Stimulated activated naive CD8-positive, alpha-beta T cell treated with anti-CD3 and anti-CD28 coated beads, Interleukin-15, Interleukin-2, amounts not matched to agents 100 ng/mL and 50 ng/mL, for 24 hours (primary cell): ENCODE results near the gene CSMD2.

Experiments used
- H3K27ac Mint-ChIP-seq: one replicate; pipeline ENCODE4 v1.8.0; 2021; ENCODE audit warnings: mild to moderate bottlenecking, mixed read lengths
- H3K27me3 Mint-ChIP-seq: one replicate; pipeline ENCODE4 v1.8.0; 2021; ENCODE audit warnings: mixed read lengths
- H3K36me3 Mint-ChIP-seq: one replicate; pipeline ENCODE4 v1.8.0; 2021; ENCODE audit warnings: low read depth, mixed read lengths
- H3K4me1 Mint-ChIP-seq: one replicate; pipeline ENCODE4 v1.8.0; 2021; ENCODE audit warnings: low read depth, mixed read lengths
- H3K4me3 Mint-ChIP-seq: one replicate; pipeline ENCODE4 v1.8.0; 2021; ENCODE audit warnings: mild to moderate bottlenecking, mixed read lengths
- H3K9me3 Mint-ChIP-seq: one replicate; pipeline ENCODE4 v1.8.0; 2021; ENCODE audit warnings: mixed read lengths

Gene CSMD2

GRCh38 chr1:34132161-34132420 lies 32.9 kb downstream of the CSMD2 start:
- Mint-ChIP-seq H3K36me3 (no peaks in the 10 kb centered on the region), H3K4me1 (no peaks in the 10 kb centered on the region), H3K27ac (no peak overlapping the region), H3K4me3 (no peak overlapping the region), H3K9me3 (no peaks in the 10 kb centered on the region), H3K27me3 (peaks cover under 1% of the 10 kb centered on the region)

- Mint-ChIP-seq H3K27me3 (peaks cover 6% of the 10 kb centered on the region), H3K4me3 (no peak overlapping the region), H3K4me1 (no peaks in the 10 kb centered on the region), H3K27ac (no peak overlapping the region), H3K9me3 (no peaks in the 10 kb centered on the region), H3K36me3 (no peaks in the 10 kb centered on the region)
Observed at GRCh38 chr1:34131396-34132160, 33.5 kb downstream of the CSMD2 start.

GRCh38 chr1:34130306-34130705 lies 34.7 kb downstream of the CSMD2 start:
- H3K9me3 Mint-ChIP-seq: no peaks in the 10 kb centered on the region
- peaks cover 6% of the 10 kb centered on the region for H3K27me3 Mint-ChIP-seq

DNA sequence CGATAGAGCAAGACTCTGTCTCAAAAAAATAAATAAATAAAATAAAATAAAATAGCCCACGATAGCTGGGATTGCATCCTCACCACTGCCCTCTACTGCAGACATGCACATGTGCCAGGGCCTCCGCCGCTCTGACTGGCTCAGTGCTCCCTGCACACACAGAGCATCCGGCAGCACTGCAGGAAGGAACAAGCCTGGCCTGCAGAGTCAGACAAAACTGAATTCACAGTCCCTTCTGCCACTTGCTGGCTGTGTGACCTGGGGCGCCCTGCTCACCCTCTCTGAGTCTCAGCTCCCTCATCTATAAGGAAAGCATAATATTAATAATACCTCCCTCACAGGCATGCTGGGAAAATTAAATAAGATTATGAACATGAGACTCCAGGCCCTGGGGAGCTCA lies 35.4 kb downstream of the CSMD2 start:
- Mint-ChIP-seq H3K36me3 (no peaks in the 10 kb centered on the region), H3K4me3 (no peak overlapping the region), H3K4me1 (no peaks in the 10 kb centered on the region), H3K9me3 (no peaks in the 10 kb centered on the region), H3K27ac (no peak overlapping the region), H3K27me3 (peaks cover 10% of the 10 kb centered on the region)

More at GRCh38 chr1:34130306-34130705, 34.7 kb downstream of the CSMD2 start:
- Mint-ChIP-seq H3K27ac (no peak overlapping the region), H3K4me1 (no peaks in the 10 kb centered on the region), H3K4me3 (no peak overlapping the region), H3K36me3 (no peaks in the 10 kb centered on the region)

GRCh38 chr1:34128186-34128889 lies 36.7 kb downstream of the CSMD2 start:
- no peaks in the 10 kb centered on the region for H3K4me1 Mint-ChIP-seq
- no peaks in the 10 kb centered on the region for H3K36me3 Mint-ChIP-seq
- no peak overlapping the region for H3K27ac Mint-ChIP-seq
- H3K4me3 Mint-ChIP-seq: no peak overlapping the region
- H3K9me3 Mint-ChIP-seq: no peaks in the 10 kb centered on the region
- peaks cover 10% of the 10 kb centered on the region for H3K27me3 Mint-ChIP-seq

- no peaks in the 10 kb centered on the region for H3K4me1 Mint-ChIP-seq
- no peaks in the 10 kb centered on the region for H3K36me3 Mint-ChIP-seq
- no peak overlapping the region for H3K4me3 Mint-ChIP-seq
- no peak overlapping the region for H3K27ac Mint-ChIP-seq
- no peaks in the 10 kb centered on the region for H3K9me3 Mint-ChIP-seq
- peaks cover 10% of the 10 kb centered on the region for H3K27me3 Mint-ChIP-seq
Observed at GRCh38 chr1:34127006-34128000, 37.7 kb downstream of the CSMD2 start.

GRCh38 chr1:34126486-34126885 lies 38.5 kb downstream of the CSMD2 start:
- no peaks in the 10 kb centered on the region for H3K4me1 Mint-ChIP-seq
- no peaks in the 10 kb centered on the region for H3K9me3 Mint-ChIP-seq
- no peak overlapping the region for H3K4me3 Mint-ChIP-seq
- H3K27ac Mint-ChIP-seq: no peak overlapping the region
- no peaks in the 10 kb centered on the region for H3K36me3 Mint-ChIP-seq
- peaks cover 10% of the 10 kb centered on the region for H3K27me3 Mint-ChIP-seq

- H3K27me3 Mint-ChIP-seq: peaks cover 10% of the 10 kb centered on the region
- H3K27ac Mint-ChIP-seq: no peak overlapping the region
- no peaks in the 10 kb centered on the region for H3K4me1 Mint-ChIP-seq
- H3K4me3 Mint-ChIP-seq: no peak overlapping the region
- no peaks in the 10 kb centered on the region for H3K36me3 Mint-ChIP-seq
- H3K9me3 Mint-ChIP-seq: no peaks in the 10 kb centered on the region
Observed at GRCh38 chr1:34125721-34126380, 39.2 kb downstream of the CSMD2 start.

DNA sequence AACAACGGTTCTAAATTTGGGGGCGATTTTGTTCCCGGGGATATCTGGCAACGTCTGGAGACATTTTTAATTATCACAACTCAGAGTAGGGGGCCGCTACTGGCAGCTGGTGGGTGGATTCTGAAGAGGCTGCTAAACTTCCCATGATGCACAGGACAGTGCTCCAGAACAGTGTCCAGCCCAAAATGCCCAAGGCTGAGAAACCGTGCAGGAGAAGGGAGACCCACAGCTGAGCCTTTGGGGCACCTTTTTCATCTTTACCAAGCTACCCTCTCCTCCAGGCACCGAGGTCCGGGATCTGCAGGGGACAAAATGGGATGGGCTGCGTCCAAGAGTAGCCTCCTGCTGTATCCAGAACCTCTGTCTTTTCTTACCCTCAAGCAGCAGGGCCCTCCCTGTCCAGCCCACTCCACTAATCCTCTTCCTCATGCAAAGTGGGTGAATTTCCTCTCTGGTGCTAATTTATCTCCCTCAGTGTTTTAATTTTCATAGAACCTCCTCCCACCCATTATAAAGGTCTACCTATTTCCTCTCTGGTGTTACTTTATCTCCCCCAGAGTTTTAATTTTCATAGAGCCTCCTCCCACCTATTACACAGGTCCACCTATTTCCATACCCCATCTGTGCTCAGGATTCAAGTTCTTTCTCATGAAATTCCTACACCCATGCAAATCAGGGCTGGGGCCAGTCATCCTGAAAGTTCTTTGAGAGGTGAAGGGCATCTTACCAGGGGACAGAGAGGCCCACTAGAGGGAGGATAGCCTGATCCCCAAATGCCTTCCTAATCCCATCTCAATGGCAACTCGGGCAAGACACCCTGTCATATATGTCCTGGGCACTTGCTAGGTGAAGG lies 42.7 kb downstream of the CSMD2 start:
- Mint-ChIP-seq H3K27me3 (peaks cover 10% of the 10 kb centered on the region), H3K27ac (no peak overlapping the region), H3K36me3 (no peaks in the 10 kb centered on the region), H3K4me1 (no peaks in the 10 kb centered on the region), H3K4me3 (no peak overlapping the region), H3K9me3 (peaks cover 8% of the 10 kb centered on the region)

DNA sequence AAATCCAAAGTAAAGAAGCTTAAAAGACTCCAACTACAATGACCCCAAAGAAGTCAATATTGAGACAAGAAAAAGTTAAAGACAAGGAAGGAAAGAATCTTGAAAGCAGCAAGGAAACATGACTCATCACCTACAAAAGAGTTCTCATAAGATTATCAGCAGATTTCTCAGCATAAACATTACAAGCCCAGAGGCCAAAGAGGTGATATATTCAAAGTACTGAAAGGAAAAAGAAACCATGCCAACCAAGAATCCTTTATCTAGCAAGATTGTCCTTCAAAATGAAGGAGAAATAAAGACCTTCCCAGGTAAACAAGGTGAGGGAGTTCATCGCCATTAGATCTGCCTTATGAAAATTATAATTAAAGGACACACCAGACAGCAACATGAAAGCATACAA lies 49.8 kb downstream of the CSMD2 start:
- H3K9me3 Mint-ChIP-seq: peaks cover 23% of the 10 kb centered on the region
- no peaks in the 10 kb centered on the region for H3K4me1 Mint-ChIP-seq
- H3K27me3 Mint-ChIP-seq: no peaks in the 10 kb centered on the region
- no peaks in the 10 kb centered on the region for H3K36me3 Mint-ChIP-seq
- no peak overlapping the region for H3K4me3 Mint-ChIP-seq
- H3K27ac Mint-ChIP-seq: no peak overlapping the region

GRCh38 chr1:34113887-34114286 lies 51.1 kb downstream of the CSMD2 start:
- Mint-ChIP-seq H3K4me1 (no peaks in the 10 kb centered on the region), H3K9me3 (peaks cover 18% of the 10 kb centered on the region)

DNA sequence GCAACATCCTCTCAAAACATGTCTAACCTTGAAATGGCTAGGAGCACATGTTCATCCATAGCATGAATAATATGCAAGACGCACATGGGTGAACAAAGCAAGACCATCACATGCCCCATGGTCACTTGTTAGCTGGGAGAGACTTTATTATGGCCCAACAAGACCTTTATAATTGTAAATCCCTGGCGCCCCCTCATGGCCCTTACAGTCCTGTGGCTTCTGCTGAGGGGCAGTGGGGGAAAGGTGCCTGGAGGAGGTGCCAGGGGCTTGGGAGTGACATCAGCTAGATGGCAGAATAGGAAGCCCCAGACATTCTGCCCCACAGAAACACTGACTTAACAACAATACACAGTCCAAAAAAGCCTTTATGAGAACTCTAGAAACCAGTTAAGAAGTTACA lies 51.7 kb downstream of the CSMD2 start:
- no peaks in the 10 kb centered on the region for H3K27me3 Mint-ChIP-seq
- no peak overlapping the region for H3K4me3 Mint-ChIP-seq
- H3K36me3 Mint-ChIP-seq: no peaks in the 10 kb centered on the region
- no peaks in the 10 kb centered on the region for H3K4me1 Mint-ChIP-seq
- H3K9me3 Mint-ChIP-seq: peaks cover 15% of the 10 kb centered on the region
- H3K27ac Mint-ChIP-seq: no peak overlapping the region

More at GRCh38 chr1:34113887-34114286, 51.1 kb downstream of the CSMD2 start:
- Mint-ChIP-seq H3K27me3 (no peaks in the 10 kb centered on the region), H3K4me3 (no peak overlapping the region), H3K36me3 (no peaks in the 10 kb centered on the region), H3K27ac (no peak overlapping the region)

DNA sequence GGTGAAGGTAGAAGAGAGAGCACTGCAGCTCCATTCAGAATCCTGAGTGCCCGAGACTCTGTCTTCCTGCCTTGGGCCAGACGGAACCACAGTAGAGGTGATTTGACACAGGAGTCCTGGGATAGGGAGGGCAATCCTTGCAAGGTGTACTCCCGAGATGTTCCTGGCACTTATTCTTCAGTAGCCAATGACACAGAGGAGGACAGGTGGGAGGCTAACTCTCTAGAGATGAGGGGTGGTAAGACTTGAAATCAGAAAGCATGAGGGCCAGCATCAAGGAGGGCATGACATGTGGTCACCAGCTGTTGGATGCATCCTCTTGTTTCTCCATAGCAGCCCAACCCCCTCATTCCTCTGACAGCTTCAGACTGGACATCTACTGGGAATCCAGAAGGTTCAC lies 56.3 kb downstream of the CSMD2 start:
- H3K27ac Mint-ChIP-seq: no peak overlapping the region
- no peak overlapping the region for H3K4me3 Mint-ChIP-seq
- no peaks in the 10 kb centered on the region for H3K4me1 Mint-ChIP-seq
- no peaks in the 10 kb centered on the region for H3K9me3 Mint-ChIP-seq
- H3K27me3 Mint-ChIP-seq: peaks cover 16% of the 10 kb centered on the region
- no peaks in the 10 kb centered on the region for H3K36me3 Mint-ChIP-seq

DNA sequence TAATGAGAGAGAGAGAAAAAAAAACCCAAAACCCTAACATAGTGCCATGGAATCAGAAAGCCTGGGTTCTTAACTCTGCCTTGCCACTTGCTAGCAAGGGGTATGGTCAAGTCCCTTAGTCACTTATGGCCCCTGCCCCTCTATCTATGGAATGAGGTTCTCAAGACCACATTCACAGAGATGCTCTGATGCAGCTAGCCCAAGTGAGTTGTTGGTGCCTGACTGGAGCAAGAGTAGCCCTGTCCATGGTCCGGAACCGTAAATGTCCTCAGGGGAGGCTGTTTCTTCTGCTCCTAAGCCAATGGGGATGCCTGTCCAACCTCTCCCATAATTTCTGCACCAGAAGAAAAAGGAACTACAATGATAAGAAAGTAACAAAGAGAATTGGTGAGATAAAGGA lies 56.8 kb downstream of the CSMD2 start:
- no peaks in the 10 kb centered on the region for H3K9me3 Mint-ChIP-seq
- H3K27ac Mint-ChIP-seq: no peak overlapping the region
- no peak overlapping the region for H3K4me3 Mint-ChIP-seq
- no peaks in the 10 kb centered on the region for H3K36me3 Mint-ChIP-seq
- no peaks in the 10 kb centered on the region for H3K4me1 Mint-ChIP-seq
- peaks cover 16% of the 10 kb centered on the region for H3K27me3 Mint-ChIP-seq
